Ascending aorta (tissue), 2 donors: ENCODE measurements around the gene ACTR8. TPM values are rescaled to one million over a fixed set of nuclear protein-coding genes. Genes with fewer than 3 reads are reported as not detected.

Experiments
- DNase-seq, 2 donors: peaks; one replicate each; pipeline ENCODE4 v3.0.0-alpha.2; 2019; ENCODE audit warnings: low spot score in 2 of 2
- H3K27ac ChIP-seq, 2 donors: fragments of 200-600 bp; sonication (generic); one replicate each; pipeline ENCODE4 v1.5.1; 2016 to 2017; ENCODE audit warnings: mild to moderate bottlenecking in 1 of 2
- H3K27me3 ChIP-seq: fragments of 200-600 bp; sonication (generic); one replicate; pipeline ENCODE4 v1.5.1; 2017
- H3K36me3 ChIP-seq, 2 donors: fragments of 200-600 bp; sonication (generic); one replicate each; pipeline ENCODE4 v1.5.1; 2016
- H3K4me1 ChIP-seq, 2 donors: fragments of 200-600 bp; sonication (generic); one replicate each; pipeline ENCODE4 v1.5.1; 2016 to 2017; ENCODE audit warnings: mild to moderate bottlenecking in 1 of 2
- H3K4me3 ChIP-seq, 2 donors: fragments of 200-600 bp; sonication (generic); one replicate each; pipeline ENCODE4 v1.5.1; 2016 to 2017; ENCODE audit warnings: mild to moderate bottlenecking in 1 of 2
- H3K9me3 ChIP-seq, 2 donors: fragments of 200-600 bp; sonication (generic); one replicate each; pipeline ENCODE4 v1.5.1; 2016
- CTCF ChIP-seq, 3 experiments: fragments of 200-600 bp in 2 of 3; fragments of 450-650 bp in 1 of 3; sonication (generic) in 2 of 3; IDR thresholded peaks; one replicate each; pipeline ENCODE4 v1.5.1; 2016 to 2019; ENCODE audit warnings: antibody characterized with exemption in 3 of 3, mild to moderate bottlenecking in 1 of 3, moderate library complexity in 1 of 3
- intact Hi-C: fragments of 100-400 bp; cut with DNase I; formaldehyde crosslinking; loops from one replicate; pipeline ENCODE4 v1.15.1; 2023
- total RNA-seq: library from RNA; depleted of rRNA; stranded (reverse); fragments of >200 nt; gene quantifications from one replicate; pipeline ENCODE4 v1.1.0, GENCODE V29; 2016

The ACTR8 gene
- total RNA-seq, 1 donor from 2014 or later = 16.6 TPM

GRCh38 chr3:53902711-53903110 lies 20.8 kb upstream of the ACTR8 start:
- Histone ChIP-seq H3K36me3 (no peaks in the 10 kb centered on the region), H3K27ac (no peak overlapping the region), H3K27me3 (no peaks in the 10 kb centered on the region), H3K4me3 (no peak overlapping the region), H3K4me1 (no peaks in the 10 kb centered on the region), H3K9me3 (no peaks in the 10 kb centered on the region)
- intact Hi-C loops = no loop called here
- TF ChIP-seq CTCF (IDR thresholded peaks at IDR 0.05) = no peak
- no peak for DNase-seq

GRCh38 chr3:53902067-53902466 lies 20.1 kb upstream of the ACTR8 start:
- Histone ChIP-seq H3K27me3 (no peaks in the 10 kb centered on the region), H3K4me3 (no peak overlapping the region), H3K4me1 (no peaks in the 10 kb centered on the region), H3K9me3 (no peaks in the 10 kb centered on the region), H3K27ac (no peak overlapping the region), H3K36me3 (no peaks in the 10 kb centered on the region)
- TF ChIP-seq CTCF (IDR thresholded peaks at IDR 0.05) = no peak
- DNase-seq = no peak
- intact Hi-C loops = no loop called here

- H3K27ac ChIP-seq = no peak overlapping the region
- no peaks in the 10 kb centered on the region for H3K27me3 ChIP-seq
- no peak for DNase-seq
- H3K4me3 ChIP-seq = no peak overlapping the region
- H3K36me3 ChIP-seq = no peaks in the 10 kb centered on the region
- H3K9me3 ChIP-seq = no peaks in the 10 kb centered on the region
- no peaks in the 10 kb centered on the region for H3K4me1 ChIP-seq
- TF ChIP-seq CTCF (IDR thresholded peaks at IDR 0.05) = no peak
- intact Hi-C loops = no loop called here
These were observed 18.8 kb upstream of the ACTR8 start for GRCh38 chr3:53900666-53901331.

GRCh38 chr3:53899750-53900149 lies 17.8 kb upstream of the ACTR8 start:
- no peaks in the 10 kb centered on the region for H3K36me3 ChIP-seq
- no peak for DNase-seq
- intact Hi-C loops = no loop called here
- no peak for TF ChIP-seq CTCF (IDR thresholded peaks at IDR 0.05)
- H3K4me1 ChIP-seq = no peaks in the 10 kb centered on the region
- no peaks in the 10 kb centered on the region for H3K27me3 ChIP-seq
- no peak overlapping the region for H3K4me3 ChIP-seq
- H3K9me3 ChIP-seq = no peaks in the 10 kb centered on the region
- no peak overlapping the region for H3K27ac ChIP-seq

GRCh38 chr3:53892286-53892637 lies 10.3 kb upstream of the ACTR8 start:
- Histone ChIP-seq H3K9me3 (no peaks in the 10 kb centered on the region), H3K27me3 (no peaks in the 10 kb centered on the region), H3K4me3 (peak overlapping the region; percentile 82 to 87), H3K36me3 (no peaks in the 10 kb centered on the region), H3K27ac (peak overlapping the region; percentile 79 to 98), H3K4me1 (peaks cover 3 to 16% of the 10 kb centered on the region in 2 donors)
- intact Hi-C loops = loop anchor here (5.0 kb wide), 2 partner anchors 545 to 845 kb away; partner anchors contain the start of genes DCP1A and SFMBT1
- TF ChIP-seq CTCF (IDR thresholded peaks at IDR 0.05) = no peak
- no peak for DNase-seq
